ENCODE measurements around the gene RAB11FIP4. TPM values are rescaled to one million over a fixed set of nuclear protein-coding genes. Genes with fewer than 3 reads are reported as not detected.
A peak's percentile ranks its signal among the peaks of the same experiment; 100 is the strongest.

The RAB11FIP4 gene
- total and polyA plus RNA-seq, 9 of the 15 experiments (the other 6 are each of a cell fraction or from before 2014, with no cell fraction given), result 0.62 to 16.6 (median 8.9) TPM

- peak; percentile 62; the same call in 1 of the 2 replicates for TF ChIP-seq REST (IDR thresholded peaks at IDR 0.05; ENCODE audit: borderline replicate concordance)
- no peak for TF ChIP-seq REST (CRISPR knock-in tag; IDR thresholded peaks at IDR 0.05; ENCODE audit: low read depth)
- peak in 1 of 2 experiments; percentile 31; a peak in 1 of 4 replicates for TF ChIP-seq RCOR1 (IDR thresholded peaks at IDR 0.05; ENCODE audit: borderline replicate concordance in 1 of 2, low read depth in 2 of 2, low read length in 2 of 2)
- TF ChIP-seq BCL6 (CRISPR knock-in tag; IDR thresholded peaks at IDR 0.05), result no peak
- TF ChIP-seq CREBBP (IDR thresholded peaks at IDR 0.05; ENCODE audit: low read depth, low read length), result no peak
- no peak for TF ChIP-seq NR2C2 (CRISPR knock-in tag; IDR thresholded peaks at IDR 0.05)
- peak; percentile 73 for TF ChIP-seq NR2C2 (tag; IDR thresholded peaks at IDR 0.05)
- TF ChIP-seq ZNF347 (CRISPR knock-in tag; IDR thresholded peaks at IDR 0.05; ENCODE audit: low read depth), result no peak
- no peak for TF ChIP-seq GATA2 (CRISPR knock-in tag; IDR thresholded peaks at IDR 0.05)
- TF ChIP-seq KDM2B (CRISPR knock-in tag; IDR thresholded peaks at IDR 0.05), result no peak
- TF ChIP-seq ZNF592 (IDR thresholded peaks at IDR 0.05), result no peak
- no peak for TF ChIP-seq RBM22 (IDR thresholded peaks at IDR 0.05; ENCODE audit: low read depth, low read length, poor library complexity, severe bottlenecking)
- TF ChIP-seq CREB1 (IDR thresholded peaks at IDR 0.05), result no peak
- no peak for TF ChIP-seq CREB1 (CRISPR knock-in tag; IDR thresholded peaks at IDR 0.05)
- no peak for TF ChIP-seq STAT5B (CRISPR knock-in tag; IDR thresholded peaks at IDR 0.05)
- TF ChIP-seq XRCC3 (IDR thresholded peaks at IDR 0.05), result no peak
These were observed 106.7 kb downstream of the RAB11FIP4 start (continued) for GRCh38 chr17:31497994-31498826.

Data from K562 (cell line).